Neural cell (in vitro differentiated cells): Measurements from ENCODE around the gene KRTAP10-1. TPM values are rescaled to one million over a fixed set of nuclear protein-coding genes. Genes with fewer than 3 reads are reported as not detected.
"Not testable (repeated sequence)": the region's sequence is repeated elsewhere in the genome, so short reads cannot be mapped to it uniquely, and the experiment has no call there.

Experiments
- H2AFZ ChIP-seq: fragments of 200-600, 300-800 bp; sonication (generic), shearing (Covaris generic); 2 replicates; pipeline ENCODE4 v1.6.0; 2014; ENCODE audit warnings: low read depth, mild to moderate bottlenecking, antibody characterized with exemption, low read length, moderate library complexity
- H3F3A ChIP-seq: fragments of 200-600 bp; shearing (Covaris generic); 2 replicates; pipeline ENCODE4 v1.6.1; 2016; ENCODE audit warnings: mild to moderate bottlenecking, moderate library complexity, mixed read lengths, antibody characterized with exemption, low read length; ENCODE audit not compliant: insufficient read depth, poor library complexity, severe bottlenecking
- H3K27ac ChIP-seq: fragments of 200-600, 300-800 bp; sonication (generic), shearing (Covaris generic); 2 replicates; pipeline ENCODE4 v1.5.1; 2014; ENCODE audit warnings: mild to moderate bottlenecking, low read length, moderate library complexity
- H3K27me3 ChIP-seq: fragments of 300-800, 200-600 bp; sonication (generic), shearing (Covaris generic); 2 replicates; pipeline ENCODE4 v1.6.0; 2014; ENCODE audit warnings: mild to moderate bottlenecking, low read depth, low read length, moderate library complexity; ENCODE audit not compliant: insufficient read depth
- H3K36me3 ChIP-seq: fragments of 300-800, 200-600 bp; sonication (generic), shearing (Covaris generic); 2 replicates; pipeline ENCODE4 v1.5.1; 2014; ENCODE audit warnings: mild to moderate bottlenecking, antibody characterized with exemption, low read length, moderate library complexity; ENCODE audit not compliant: insufficient read depth
- H3K4me2 ChIP-seq: fragments of 300-800, 200-600 bp; sonication (generic), shearing (Covaris generic); 2 replicates; pipeline ENCODE4 v1.6.0; 2014; ENCODE audit warnings: mild to moderate bottlenecking, low read length
- H3K4me3 ChIP-seq: fragments of 300-800, 200-600 bp; sonication (generic), shearing (Covaris generic); 2 replicates; pipeline ENCODE4 v1.5.1; 2014; ENCODE audit warnings: mild to moderate bottlenecking, low read length, moderate library complexity
- H3K79me2 ChIP-seq: fragments of 200-600 bp; shearing (Covaris generic); replicated peaks from 2 replicates; pipeline ENCODE4 v1.6.0; 2014; ENCODE audit warnings: mild to moderate bottlenecking, low read length, moderate library complexity; ENCODE audit not compliant: insufficient read depth
- H3K9ac ChIP-seq: fragments of 300-800, 200-600 bp; sonication (generic), shearing (Covaris generic); 2 replicates; pipeline ENCODE4 v1.6.1; 2016; ENCODE audit warnings: mild to moderate bottlenecking, low read length, mixed read lengths
- H3K9me2 ChIP-seq: fragments of 200-600 bp; shearing (Covaris generic); 2 replicates; pipeline ENCODE4 v1.6.1; 2016; ENCODE audit warnings: mild to moderate bottlenecking, low read length, mixed read lengths; ENCODE audit not compliant: insufficient read depth
- H3K9me3 ChIP-seq: fragments of 200-600, 300-800 bp; sonication (generic), shearing (Covaris generic); 2 replicates; pipeline ENCODE4 v1.6.1; 2016; ENCODE audit warnings: mild to moderate bottlenecking, mixed run types, low read length, moderate library complexity, mixed read lengths
- H4K20me1 ChIP-seq: fragments of 200-600 bp; shearing (Covaris generic); 2 replicates; pipeline ENCODE4 v1.6.1; 2016; ENCODE audit warnings: mild to moderate bottlenecking, mixed run types; ENCODE audit not compliant: insufficient read depth
- CTCF ChIP-seq: fragments of 450-650 bp; IDR thresholded peaks from 2 replicates; pipeline ENCODE4 v1.5.1; 2014; ENCODE audit warnings: antibody characterized with exemption, mild to moderate bottlenecking, moderate library complexity; ENCODE audit not compliant: poor library complexity, severe bottlenecking
- EP300 ChIP-seq: fragments of 450-650 bp; conservative IDR thresholded peaks from 2 replicates; pipeline ENCODE4 v1.6.1; 2014; ENCODE audit warnings: antibody characterized with exemption, mild to moderate bottlenecking, moderate library complexity; ENCODE audit not compliant: poor library complexity, severe bottlenecking
- EZH2 ChIP-seq: fragments of 200-600, 300-800 bp; shearing (Covaris generic), sonication (generic); IDR thresholded peaks from 2 replicates; pipeline ENCODE4 v1.6.1; 2014; ENCODE audit warnings: antibody characterized with exemption, low read length, borderline replicate concordance, mild to moderate bottlenecking; ENCODE audit not compliant: insufficient read depth, poor library complexity, severe bottlenecking
- MXI1 ChIP-seq: fragments of 450-650 bp; conservative IDR thresholded peaks from 2 replicates; pipeline ENCODE4 v1.6.1; 2014; ENCODE audit warnings: antibody characterized with exemption, mild to moderate bottlenecking; ENCODE audit not compliant: poor library complexity, severe bottlenecking
- POLR2AphosphoS5 ChIP-seq: IDR thresholded peaks from 2 replicates; pipeline ENCODE4 v1.6.1; 2012
- RAD21 ChIP-seq: fragments of 450-650 bp; conservative IDR thresholded peaks from 2 replicates; pipeline ENCODE4 v1.6.1; 2014; ENCODE audit warnings: antibody characterized with exemption, mild to moderate bottlenecking, moderate library complexity
- REST ChIP-seq: IDR thresholded peaks from 2 replicates; pipeline ENCODE4 v1.6.1; 2012; ENCODE audit warnings: borderline replicate concordance
- SMC3 ChIP-seq: fragments of 450-650 bp; conservative IDR thresholded peaks from 2 replicates; pipeline ENCODE4 v1.6.1; 2014; ENCODE audit warnings: antibody characterized with exemption, mild to moderate bottlenecking, moderate library complexity; ENCODE audit not compliant: poor library complexity
- TAF1 ChIP-seq: IDR thresholded peaks from 2 replicates; pipeline ENCODE4 v1.6.1; 2012; ENCODE audit warnings: low read depth
- polyA plus RNA-seq: library from polyadenylated mRNA; depleted of rRNA; stranded (reverse); fragments of >200 nt; gene quantifications from 2 replicates; pipeline ENCODE4 v1.2.3, GENCODE V29; 2014

The KRTAP10-1 gene
- polyA plus RNA-seq, 1 donor from 2014 or later, result not detected

GRCh38 chr21:44558695-44559094 is 18.7 kb upstream of the KRTAP10-1 start, which contains the start of gene KRTAP10-3:
TSS of gene KRTAP10-3 (minus strand) at chr21:44558795. CDS start at chr21:44558715, 80 bp downstream.
- Histone ChIP-seq H3K9me2 (no peaks in the 10 kb centered on the region), H3K9ac (no peak within 1 kb of the TSS), H3K4me2 (no peak within 1 kb of the TSS), H3K36me3 (no peaks in the 10 kb centered on the region), H3K27ac (no peak within 1 kb of the TSS), H3F3A (no peaks in the 10 kb centered on the region), H3K27me3 (no peaks in the 10 kb centered on the region), H3K4me3 (no peak within 1 kb of the TSS), H4K20me1 (no peaks in the 10 kb centered on the region), H3K79me2 (no peaks in the 10 kb centered on the region), H2AFZ (no peak within 1 kb of the TSS), H3K9me3 (no peaks in the 10 kb centered on the region)
- TF ChIP-seq SMC3 (no peak), POLR2AphosphoS5 (no peak), EP300 (no peak), REST (no peak), CTCF (no peak), MXI1 (no peak), EZH2 (no peak), RAD21 (no peak), TAF1 (no peak)

- H3K4me3 ChIP-seq, H3K36me3 ChIP-seq, H4K20me1 ChIP-seq, H3K9me2 ChIP-seq, H3K9me3 ChIP-seq, H3K79me2 ChIP-seq, H3K27me3 ChIP-seq, H3K4me2 ChIP-seq, H3F3A ChIP-seq, H2AFZ ChIP-seq, H3K9ac ChIP-seq, H3K27ac ChIP-seq: not testable (repeated sequence)
Observed at GRCh38 chr21:44558329-44558675, 18.3 kb upstream of the KRTAP10-1 start.

GRCh38 chr21:44557491-44558328 is 17.7 kb upstream of the KRTAP10-1 start:
- Histone ChIP-seq H3K4me3 (no peak overlapping the region), H2AFZ (no peak overlapping the region), H3K9me3 (no peaks in the 10 kb centered on the region), H3K36me3 (no peaks in the 10 kb centered on the region), H3K4me2 (no peak overlapping the region), H3F3A (no peaks in the 10 kb centered on the region), H3K27me3 (no peaks in the 10 kb centered on the region), H3K9me2 (no peaks in the 10 kb centered on the region), H3K27ac (no peak overlapping the region), H3K9ac (no peak overlapping the region), H3K79me2 (no peaks in the 10 kb centered on the region), H4K20me1 (no peaks in the 10 kb centered on the region)
- TF ChIP-seq POLR2AphosphoS5, result no peak
- no peak for TF ChIP-seq EZH2
- no peak for TF ChIP-seq RAD21
- TF ChIP-seq CTCF, result no peak
- no peak for TF ChIP-seq MXI1
- TF ChIP-seq TAF1, result no peak
- no peak for TF ChIP-seq SMC3
- no peak for TF ChIP-seq EP300
- TF ChIP-seq REST, result no peak
